GM18951 (cell line): Measurements from ENCODE around the gene FGD5.

Experiments
- POLR2A ChIP-seq: IDR thresholded peaks from 4 replicates; pipeline ENCODE4 v1.6.1; 2011; ENCODE audit warnings: mild to moderate bottlenecking; ENCODE audit not compliant: insufficient read length, insufficient read depth; ENCODE audit errors: extremely low read depth
- in situ Hi-C: fragments of 300-500 bp; cut with MboI; formaldehyde crosslinking; loops from one replicate; pipeline ENCODE4 v1.12.0; 2022; ENCODE audit warnings: low sequenced_read_pairs, mixed read lengths, inconsistent platforms; ENCODE audit not compliant: unreplicated experiment

FGD5 gene

GRCh38 chr3:14803981-14804834 is 14.6 kb upstream of the FGD5 start:
- TF ChIP-seq POLR2A = no peak
- in situ Hi-C loops = loop anchor here (10.0 kb wide), 1 partner anchor 121 kb away; no protein-coding TSS in a partner anchor

DNA sequence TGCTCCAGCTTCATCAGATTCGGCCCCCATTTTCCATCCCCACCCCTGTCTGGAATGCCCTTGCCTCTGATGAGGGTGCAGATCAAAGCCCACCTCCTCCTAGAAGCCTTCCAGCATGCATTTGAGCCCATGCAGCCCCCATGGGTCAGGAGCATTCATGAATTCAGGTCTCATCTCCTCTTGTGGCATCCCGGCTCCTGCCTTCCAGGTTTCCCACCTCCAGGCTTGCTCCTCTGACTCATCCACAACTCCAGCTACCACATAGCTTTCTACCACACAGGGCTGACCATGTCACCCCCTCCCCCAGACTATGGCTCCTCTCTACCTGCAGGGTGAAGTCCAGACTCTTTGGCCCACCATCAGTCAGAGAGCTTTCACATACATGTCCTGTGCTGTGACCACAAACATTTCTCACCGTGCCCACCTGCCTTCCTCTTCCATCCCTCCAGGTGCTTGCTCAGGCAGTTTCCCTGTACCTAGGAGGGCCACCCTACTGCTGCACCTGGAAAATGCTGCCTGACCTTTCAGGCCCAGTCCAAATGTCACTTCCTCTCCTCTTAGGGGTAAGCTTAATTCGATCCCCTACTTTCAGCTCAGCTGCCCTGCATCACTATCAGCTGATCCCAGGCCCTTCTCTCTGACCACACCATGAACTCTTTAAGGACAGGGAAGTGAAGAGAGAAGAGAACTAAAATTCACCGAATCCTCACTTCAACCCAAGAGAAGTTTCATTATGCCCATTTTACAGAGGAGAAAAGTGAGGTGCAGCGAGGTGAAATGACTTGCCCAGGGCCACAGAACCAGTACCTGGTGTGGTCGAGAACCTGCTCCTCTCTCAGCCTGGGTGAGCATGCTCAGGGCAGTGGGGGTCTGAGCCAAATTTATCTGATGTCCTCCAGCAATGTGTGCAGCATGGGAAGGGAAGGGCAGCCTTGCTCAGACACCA is 13.7 kb upstream of the FGD5 start:
- in situ Hi-C loops = loop anchor here (10.0 kb wide), 1 partner anchor 120 kb away; no protein-coding TSS in a partner anchor
- TF ChIP-seq POLR2A = no peak

DNA sequence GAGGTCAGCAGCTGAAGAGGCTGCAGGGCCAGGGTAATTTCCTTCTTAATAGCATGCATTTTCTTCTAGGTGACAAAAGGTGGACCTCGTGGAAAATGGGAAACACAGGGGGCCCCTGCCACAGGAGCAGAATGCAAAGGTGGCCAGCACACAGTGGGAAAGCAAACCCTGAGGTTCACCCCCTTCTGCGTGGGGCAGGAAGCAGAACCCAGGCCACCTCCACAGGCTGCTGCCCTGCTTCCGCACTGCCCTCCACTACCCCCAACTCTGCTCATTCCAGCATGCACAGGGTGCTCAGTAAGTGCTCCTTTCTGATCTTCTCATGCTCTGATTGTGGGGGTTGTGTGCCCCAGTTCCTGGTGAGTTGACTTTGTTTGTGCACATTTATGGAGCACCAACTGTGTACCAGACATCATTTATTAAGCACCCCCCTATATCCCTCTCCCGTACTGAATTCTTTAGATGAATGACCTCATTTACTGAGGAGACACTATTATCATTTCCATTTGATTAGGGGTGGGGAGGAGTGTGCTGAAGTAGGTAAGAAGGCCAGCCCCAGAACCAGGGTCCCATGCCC is 12.7 kb upstream of the FGD5 start:
- in situ Hi-C loops = loop anchor here (10.0 kb wide), 1 partner anchor 119 kb away; no protein-coding TSS in a partner anchor
- TF ChIP-seq POLR2A = no peak

- in situ Hi-C loops = loop anchor here (10.0 kb wide), 1 partner anchor 118 kb away; no protein-coding TSS in a partner anchor
- no peak for TF ChIP-seq POLR2A
Measured at GRCh38 chr3:14806641-14807263, 12.0 kb upstream of the FGD5 start.

DNA sequence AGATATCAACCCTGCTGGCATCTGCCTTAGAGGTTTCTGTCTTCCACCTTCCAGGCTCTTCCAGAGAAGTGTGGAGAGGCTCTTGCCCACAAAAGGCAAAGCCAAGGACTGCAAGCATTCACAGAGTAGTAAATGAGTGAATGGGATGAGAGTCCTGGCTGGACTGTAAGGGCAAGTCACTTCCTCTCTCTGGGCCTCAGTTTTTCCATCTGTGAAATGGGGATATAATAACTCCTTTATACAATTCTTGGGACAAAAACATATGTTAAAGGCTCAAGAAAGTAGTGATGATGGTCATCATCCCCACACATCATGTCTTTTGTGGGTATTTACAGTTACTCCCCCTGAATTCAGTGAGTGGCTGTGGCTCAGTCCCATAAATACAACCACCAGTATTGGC is 10.7 kb upstream of the FGD5 start:
- TF ChIP-seq POLR2A = no peak

DNA sequence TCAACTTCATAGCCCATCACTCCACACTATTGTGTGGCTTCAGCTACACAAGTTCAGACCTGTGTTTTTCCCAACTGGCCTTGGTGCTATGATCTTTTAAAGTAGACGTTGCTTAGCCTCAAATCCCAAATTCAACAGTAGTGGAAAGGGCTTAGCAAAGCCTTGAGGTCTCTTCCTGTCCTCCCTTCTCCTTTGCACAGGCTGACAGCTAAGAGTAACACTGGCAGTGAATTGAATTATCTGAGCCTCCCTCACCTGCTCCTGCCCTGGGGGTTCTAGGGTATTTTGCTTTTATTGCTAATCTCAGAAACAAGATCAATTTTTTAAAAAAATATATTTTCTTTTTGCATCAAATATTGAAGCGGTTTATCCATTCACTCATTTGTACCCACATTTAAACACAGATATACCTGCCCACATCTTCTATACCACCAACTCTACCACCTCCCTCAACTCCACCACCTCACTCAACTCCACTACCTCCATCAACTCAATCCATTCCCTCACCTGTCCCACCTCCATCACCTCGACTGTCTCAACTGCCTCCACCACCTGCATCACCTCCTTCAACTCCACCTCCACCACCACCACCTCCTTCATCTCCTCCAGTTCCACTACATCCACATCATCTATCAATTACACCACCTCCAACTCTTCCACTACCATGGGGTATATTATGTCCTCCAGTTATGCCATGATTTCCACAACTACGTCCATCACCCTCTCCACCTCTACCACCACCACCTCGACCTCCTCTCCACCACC is 10.1 kb upstream of the FGD5 start:
- in situ Hi-C loops = loop anchor here (10.0 kb wide), 1 partner anchor 116 kb away; no protein-coding TSS in a partner anchor
- TF ChIP-seq POLR2A = no peak

More for the DNA sequence above, 10.7 kb upstream of the FGD5 start:
- in situ Hi-C loops = loop anchor here (10.0 kb wide), 1 partner anchor 117 kb away; no protein-coding TSS in a partner anchor

- in situ Hi-C loops = loop anchor here (10.0 kb wide), 1 partner anchor 115 kb away; no protein-coding TSS in a partner anchor
Measured at GRCh38 chr3:14809611-14810010, 9.2 kb upstream of the FGD5 start.

DNA sequence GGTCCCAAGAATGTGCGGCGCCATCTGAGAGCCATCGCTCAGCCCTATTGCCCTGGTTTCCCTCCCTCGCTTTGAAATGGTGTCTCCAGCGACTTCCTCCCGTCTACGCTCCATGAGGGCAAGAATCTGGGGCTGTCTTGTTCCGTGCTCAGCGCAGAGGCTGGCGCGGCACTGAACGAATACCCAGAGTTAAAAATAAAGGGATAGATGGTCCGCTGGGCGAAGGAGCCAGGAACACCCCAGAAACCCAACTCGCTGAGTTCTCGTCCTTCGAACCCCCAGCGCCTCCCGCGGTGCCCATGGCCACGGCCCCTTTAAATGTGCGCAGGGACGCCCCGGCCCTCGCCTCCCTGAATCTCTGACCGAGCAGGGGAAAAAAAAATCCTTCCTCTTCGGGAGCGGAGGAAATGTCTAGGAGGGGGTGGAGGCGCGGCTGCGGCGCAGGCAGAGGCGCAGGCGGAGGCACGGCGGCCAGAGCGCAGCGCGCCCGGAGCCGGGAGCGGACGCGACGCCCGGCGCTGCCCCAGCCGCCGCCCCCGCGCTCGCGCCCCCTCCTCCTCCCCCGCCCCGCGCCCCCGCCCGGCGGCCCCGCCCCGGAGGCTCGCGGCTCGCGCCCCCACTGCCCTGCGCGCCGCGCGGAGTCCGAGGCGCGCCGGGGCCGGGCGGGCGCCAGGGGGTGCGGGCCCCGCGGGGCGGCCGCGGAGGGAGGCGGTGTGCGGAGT is 8.5 kb upstream of the FGD5 start:
- in situ Hi-C loops = no loop called here

GRCh38 chr3:14810801-14811661 is 7.7 kb upstream of the FGD5 start:
- in situ Hi-C loops = no loop called here
- no peak for TF ChIP-seq POLR2A

More for the DNA sequence above, 8.5 kb upstream of the FGD5 start:
- TF ChIP-seq POLR2A = no peak

DNA sequence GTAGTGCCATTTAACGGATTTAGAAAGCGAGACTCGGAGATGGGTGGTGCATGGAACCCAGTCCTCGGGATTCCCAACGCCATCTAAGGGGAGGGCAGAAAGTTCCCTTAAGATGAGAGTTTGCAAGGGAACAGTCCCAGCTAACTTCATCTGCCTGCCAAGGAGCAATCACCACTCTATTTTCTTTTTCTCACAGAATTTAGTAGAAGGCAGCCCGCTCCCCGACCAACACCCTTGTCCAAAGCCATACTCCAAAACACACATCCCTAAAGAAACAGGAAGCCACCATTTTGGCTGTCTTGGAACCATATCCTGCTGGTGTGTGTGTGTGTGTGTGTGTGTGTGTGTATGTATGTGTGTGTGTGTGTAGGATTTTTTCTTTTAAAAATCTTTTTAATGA is 7.1 kb upstream of the FGD5 start:
- in situ Hi-C loops = no loop called here
- TF ChIP-seq POLR2A = no peak
